Stimulated activated CD4-positive, alpha-beta T cell treated with anti-CD3 and anti-CD28 coated beads, Interleukin-1b, Interleukin-23, amount 100 ng/mL, for 1 hour (primary cell): ENCODE data around the gene CAPN7.

Source experiments
- DNase-seq, 2 donors: peaks; one replicate each; pipeline ENCODE4 v3.0.0-alpha.2; 2020; ENCODE audit warnings: low read depth in 2 of 2

Gene CAPN7

GRCh38 chr3:15297608-15298350, 91.7 kb downstream of the CAPN7 start:
- no peak for DNase-seq

GRCh38 chr3:15298504-15298903, 92.5 kb downstream of the CAPN7 start:
- no peak for DNase-seq

GRCh38 chr3:15299036-15299435, 93.0 kb downstream of the CAPN7 start:
- DNase-seq, result no peak

GRCh38 chr3:15300323-15301078, 94.5 kb downstream of the CAPN7 start:
- no peak for DNase-seq

GRCh38 chr3:15301761-15302160, 95.7 kb downstream of the CAPN7 start:
- DNase-seq, result no peak
